IMR-90 (cell line): ENCODE results near the gene OR6C6. TPM values are rescaled to one million over a fixed set of nuclear protein-coding genes. Genes with fewer than 3 reads are reported as not detected.
"Not testable (repeated sequence)": the region's sequence is repeated elsewhere in the genome, so short reads cannot be mapped to it uniquely, and the experiment has no call there.

Experiments
- ATAC-seq: fragments of 200-7000 bp; cut with Tn5 transposase; 2 replicates; pipeline ENCODE4 v1.9.1; 2020; ENCODE audit warnings: low read depth, mild to moderate bottlenecking, moderate library complexity
- BruUV-seq: library from RNA; stranded (reverse); fragments of 400-500 nt; replicated peaks from 2 replicates; lab custom pipeline; 2021; lab: Mats Ljungman, UMichigan
- CTCF ChIA-PET: fragments of 300-600 bp; formaldehyde crosslinking; extraction: SDS; loops from one replicate; lab custom pipeline; 2021; ENCODE audit warnings: antibody characterized with exemption; lab: Yijun Ruan, JAX
- POLR2A ChIA-PET: fragments of 300-600 bp; sonication (Branson Sonifier 250); formaldehyde crosslinking; loops from one replicate; lab custom pipeline; 2022; ENCODE audit warnings: antibody characterized with exemption; ENCODE audit not compliant: unreplicated experiment; lab: Charles Lee
- DNase-seq: peaks from one replicate; pipeline ENCODE4 v3.0.0; 2013
- H2AFZ ChIP-seq: replicated peaks from 2 replicates; pipeline ENCODE3; 2013; ENCODE audit warnings: low read length, mild to moderate bottlenecking; ENCODE audit not compliant: poor library complexity
- H2AK5ac ChIP-seq: 2 replicates; pipeline ENCODE4 v1.6.1; 2013; ENCODE audit warnings: low read depth, low read length, inconsistent platforms
- H2AK9ac ChIP-seq: replicated peaks from 2 replicates; pipeline ENCODE3; 2013; ENCODE audit warnings: mild to moderate bottlenecking, low read depth, low read length, moderate library complexity; ENCODE audit not compliant: poor library complexity
- H2BK120ac ChIP-seq: 2 replicates; pipeline ENCODE4 v1.6.1; 2013; ENCODE audit warnings: low read depth, low read length, inconsistent platforms
- H2BK15ac ChIP-seq: 3 replicates; pipeline ENCODE4 v1.6.1; 2013; ENCODE audit warnings: low read depth, low read length, inconsistent platforms
- H2BK20ac ChIP-seq: 2 replicates; pipeline ENCODE4 v1.6.1; 2013; ENCODE audit warnings: low read depth, mild to moderate bottlenecking, inconsistent platforms, low read length, moderate library complexity
- H2BK5ac ChIP-seq: 2 replicates; pipeline ENCODE4 v1.6.1; 2013; ENCODE audit warnings: mild to moderate bottlenecking, low read depth, low read length, inconsistent platforms; ENCODE audit not compliant: poor library complexity, severe bottlenecking
- H3K14ac ChIP-seq: replicated peaks from 2 replicates; pipeline ENCODE4 v1.6.1; 2013; ENCODE audit warnings: low read depth, low read length, inconsistent platforms
- H3K18ac ChIP-seq: 2 replicates; pipeline ENCODE4 v1.6.1; 2013; ENCODE audit warnings: low read depth, low read length, control low read depth
- H3K23ac ChIP-seq: 2 replicates; pipeline ENCODE4 v1.6.1; 2013; ENCODE audit warnings: low read depth, low read length, inconsistent platforms
- H3K27ac ChIP-seq: 2 replicates; pipeline ENCODE4 v1.5.1; 2013; ENCODE audit warnings: mild to moderate bottlenecking, control low read depth, low read length; ENCODE audit not compliant: insufficient read depth
- H3K27me3 ChIP-seq: 2 replicates; pipeline ENCODE4 v1.6.1; 2013; ENCODE audit warnings: low read length; ENCODE audit not compliant: control insufficient read depth, insufficient read depth
- H3K36me3 ChIP-seq: 2 replicates; pipeline ENCODE4 v1.6.1; 2013; ENCODE audit warnings: low read length, mixed read lengths; ENCODE audit not compliant: control insufficient read depth, insufficient read depth
- H3K4ac ChIP-seq: 2 replicates; pipeline ENCODE4 v1.6.1; 2013; ENCODE audit warnings: low read depth, low read length, inconsistent platforms
- H3K4me1 ChIP-seq: 2 replicates; pipeline ENCODE4 v1.6.1; 2013; ENCODE audit warnings: low read length, mixed read lengths; ENCODE audit not compliant: control insufficient read depth, insufficient read depth
- H3K4me2 ChIP-seq: 2 replicates; pipeline ENCODE4 v1.6.1; 2013; ENCODE audit warnings: low read depth, mild to moderate bottlenecking, control low read depth, low read length, moderate library complexity
- H3K4me3 ChIP-seq: 2 replicates; pipeline ENCODE4 v1.5.1; 2013; ENCODE audit warnings: low read depth, mild to moderate bottlenecking, control low read depth, low read length, moderate library complexity; ENCODE audit not compliant: insufficient read depth
- H3K56ac ChIP-seq: 2 replicates; pipeline ENCODE4 v1.6.1; 2013; ENCODE audit warnings: low read length, inconsistent platforms; ENCODE audit not compliant: insufficient read depth; ENCODE audit errors: extremely low read depth
- H3K79me1 ChIP-seq, 2 experiments: 2 replicates each; pipeline ENCODE4 v1.6.1; 2013; ENCODE audit warnings: low read length in 2 of 2, inconsistent platforms in 1 of 2, low read depth in 1 of 2
- H3K9ac ChIP-seq: 2 replicates; pipeline ENCODE4 v1.6.1; 2013; ENCODE audit warnings: low read depth, low read length, control low read depth
- H3K9me1 ChIP-seq: 2 replicates; pipeline ENCODE4 v1.6.1; 2013; ENCODE audit warnings: low read length, inconsistent platforms; ENCODE audit not compliant: insufficient read depth
- H3K9me3 ChIP-seq: 2 replicates; pipeline ENCODE4 v1.6.1; 2013; ENCODE audit warnings: low read length; ENCODE audit not compliant: control insufficient read depth, insufficient read depth
- H4K20me1 ChIP-seq: 2 replicates; pipeline ENCODE4 v1.6.1; 2013; ENCODE audit warnings: low read length, inconsistent platforms; ENCODE audit not compliant: insufficient read depth
- H4K5ac ChIP-seq: 2 replicates; pipeline ENCODE4 v1.6.1; 2013; ENCODE audit warnings: mild to moderate bottlenecking, low read depth, low read length, control low read depth
- H4K8ac ChIP-seq, 2 experiments: 2 replicates each; pipeline ENCODE4 v1.6.1; 2013; ENCODE audit warnings: low read depth in 2 of 2, low read length in 2 of 2, control low read depth in 1 of 2, inconsistent platforms in 1 of 2
- H4K91ac ChIP-seq: 2 replicates; pipeline ENCODE4 v1.6.1; 2013; ENCODE audit warnings: low read depth, low read length, inconsistent platforms; ENCODE audit not compliant: insufficient read depth
- MAZ ChIP-seq: IDR thresholded peaks from 2 replicates; pipeline ENCODE4 v1.6.1; 2012; ENCODE audit warnings: low read depth, mild to moderate bottlenecking, low read length, improper control_type of control experiment, moderate library complexity, borderline replicate concordance
- WGBS, 2 experiments: methylation state at CpG; one replicate each; pipeline versions ENCODE4 v1.1.5 to v1.1.7; 2013; ENCODE audit warnings: missing lambda C conversion rate in 2 of 2; ENCODE audit not compliant: insufficient read length in 1 of 2; ENCODE audit errors: extremely low coverage in 2 of 2; 5-methylcytosine and 5-hydroxymethylcytosine counted together
- dilution Hi-C: fragments of 300-500 bp; cut with HindIII; formaldehyde crosslinking; loops from one replicate; pipeline ENCODE4 v1.14.3; 2018; ENCODE audit warnings: low sequenced_read_pairs; ENCODE audit not compliant: unreplicated experiment
- in situ Hi-C: fragments of 300-500 bp; cut with MboI; formaldehyde crosslinking; loops from 3 replicates; pipeline ENCODE4 v1.14.3; 2019; ENCODE audit warnings: low sequenced_read_pairs, inconsistent platforms, mixed read lengths
- intact Hi-C: fragments of 100-400 bp; cut with micrococcal nuclease; formaldehyde crosslinking; loops from 2 replicates; pipeline ENCODE4 v1.10.0; 2022
- polyA plus RNA-seq, 3 experiments: library from polyadenylated mRNA; depleted of rRNA; stranded (reverse); fragments of >200 nt; gene quantifications; 2 replicates each; pipeline ENCODE4 v1.2.3, GENCODE V29; 2012; ENCODE audit warnings: low replicate concordance in 1 of 3
- total RNA-seq: library from RNA; depleted of rRNA; stranded (reverse); fragments of >200 nt; gene quantifications from 2 replicates; pipeline ENCODE4 v1.2.3, GENCODE V29; 2012

Gene OR6C6
- total and polyA plus RNA-seq, 2 of the 4 experiments (the other 2 are of a cell fraction) = not detected

DNA sequence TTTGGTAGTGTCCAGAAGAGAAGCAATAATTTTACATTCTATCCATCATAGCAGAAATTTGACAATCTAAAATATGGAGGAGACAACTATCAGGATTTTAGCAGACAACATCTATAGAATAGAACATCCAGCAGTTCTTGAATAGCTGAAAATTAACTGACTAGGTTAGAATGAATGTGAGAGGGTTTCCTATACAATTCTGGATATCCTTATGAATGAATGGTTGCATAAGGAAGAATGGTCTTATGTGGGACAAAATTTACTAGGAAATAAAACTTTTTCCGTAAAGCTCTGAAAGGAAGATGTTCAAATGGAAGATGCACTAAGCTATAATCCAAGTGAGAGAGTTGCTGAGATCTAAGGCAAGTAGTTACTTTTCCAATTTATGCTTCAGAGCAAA lies 34.1 kb upstream of the OR6C6 start, which contains the start of gene OR6C3:
TSS of gene OR6C3 (plus strand) at position 301 of the 400 bp plus-strand sequence. CDS start 955 bp downstream, outside the sequence.
- Histone ChIP-seq H2AFZ (no peak within 1 kb of the TSS), H3K9ac (no peak within 1 kb of the TSS), H3K18ac (no peak within 1 kb of the TSS), H3K4me1 (no peaks in the 10 kb centered on the region), H3K14ac (no peak within 1 kb of the TSS), H2AK5ac (no peak within 1 kb of the TSS), H3K4me3 (no peak within 1 kb of the TSS), H2AK9ac (no peak within 1 kb of the TSS), H3K23ac (no peak within 1 kb of the TSS), H4K91ac (no peak within 1 kb of the TSS), H2BK15ac (no peak within 1 kb of the TSS), H3K27me3 (no peaks in the 10 kb centered on the region), H3K27ac (no peak within 1 kb of the TSS), H3K4me2 (no peak within 1 kb of the TSS), H3K56ac (no peak within 1 kb of the TSS), H4K8ac (no peak within 1 kb of the TSS), H3K9me3 (no peaks in the 10 kb centered on the region), H4K5ac (no peak within 1 kb of the TSS), H2BK5ac (no peak within 1 kb of the TSS), H3K36me3 (no peaks in the 10 kb centered on the region), H2BK120ac (no peak within 1 kb of the TSS), H2BK20ac (no peak within 1 kb of the TSS), H3K79me1 (no peaks in the 10 kb centered on the region), H3K4ac (no peak within 1 kb of the TSS), H3K9me1 (no peaks in the 10 kb centered on the region), H4K20me1 (no peaks in the 10 kb centered on the region)
- dilution Hi-C loops = no loop called here
- DNase-seq (no peak), ATAC-seq (no peak)
- ChIA-PET POLR2A (no interaction called here), CTCF (no interaction called here)
- TF ChIP-seq MAZ = no peak
- no TSS peak for BruUV-seq
- in situ Hi-C loops = no loop called here
- WGBS, 2 experiments = no CpG with 5 or more reads among the region's 1 CpG
- intact Hi-C loops = no loop called here

DNA sequence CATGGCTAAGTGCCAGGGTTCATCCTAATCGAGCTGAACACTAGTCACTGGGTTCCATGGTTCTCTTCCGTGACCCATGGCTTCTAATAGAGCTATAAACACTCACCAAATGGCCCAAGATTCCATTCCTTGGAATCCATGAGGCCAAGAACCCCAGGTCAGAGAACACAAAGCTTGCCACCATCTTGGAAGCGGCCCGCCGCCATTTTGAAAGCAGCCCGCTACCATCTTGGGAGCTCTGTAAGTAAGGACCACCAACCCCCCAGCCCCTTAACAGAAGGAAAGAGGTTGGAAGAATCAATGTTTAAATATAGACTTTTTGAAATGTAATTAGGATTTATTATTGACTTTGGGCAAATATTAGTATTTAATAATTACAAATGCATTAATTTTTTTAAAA lies 29.4 kb upstream of the OR6C6 start:
- H3K9me3 ChIP-seq, H3K9me1 ChIP-seq, H2BK5ac ChIP-seq, ATAC-seq, H3K27me3 ChIP-seq, BruUV-seq, H4K20me1 ChIP-seq, H3K18ac ChIP-seq, H3K4me3 ChIP-seq, in situ Hi-C loops, H3K4ac ChIP-seq, intact Hi-C loops, H4K91ac ChIP-seq, H3K4me1 ChIP-seq, H3K56ac ChIP-seq, H3K14ac ChIP-seq, H2AFZ ChIP-seq, CTCF ChIA-PET, H4K8ac ChIP-seq, H2BK120ac ChIP-seq, H3K9ac ChIP-seq, POLR2A ChIA-PET, H2BK15ac ChIP-seq, H2AK5ac ChIP-seq, H2AK9ac ChIP-seq, dilution Hi-C loops, H3K27ac ChIP-seq, H2BK20ac ChIP-seq, H3K23ac ChIP-seq, H4K5ac ChIP-seq, DNase-seq, H3K36me3 ChIP-seq, H3K79me1 ChIP-seq, H3K4me2 ChIP-seq: not testable (repeated sequence)
- WGBS, 2 experiments = no CpG with 5 or more reads among the region's 6 CpGs
